T-helper 17 cell (primary cell): ENCODE data around the gene AHSA1. TPM values are rescaled to one million over a fixed set of nuclear protein-coding genes. Genes with fewer than 3 reads are reported as not detected.

Source experiments
- ATAC-seq: fragments of 150-1000 bp; cut with Tn5 transposase; 2 replicates; pipeline ENCODE4 v1.10.0; 2021; ENCODE audit warnings: mild to moderate bottlenecking, moderate library complexity
- DNase-seq, 3 donors: peaks; one replicate each; pipeline versions ENCODE4 v3.0.0 to v3.0.0-alpha.2; 2020 to 2021
- H3K9me3 ChIP-seq: one replicate; pipeline ENCODE4 v1.7.0; 2013; ENCODE audit warnings: low read length, mild to moderate bottlenecking; ENCODE audit not compliant: control insufficient read depth, poor library complexity, severe bottlenecking
- H3K27ac Mint-ChIP-seq: one replicate; pipeline ENCODE4 v1.8.0; 2022; ENCODE audit warnings: mild to moderate bottlenecking, moderate library complexity, mixed read lengths
- H3K27me3 Mint-ChIP-seq: one replicate; pipeline ENCODE4 v1.8.0; 2022; ENCODE audit warnings: mixed read lengths
- H3K36me3 Mint-ChIP-seq: one replicate; pipeline ENCODE4 v1.8.0; 2022; ENCODE audit warnings: low read depth, mixed read lengths
- H3K4me1 Mint-ChIP-seq: one replicate; pipeline ENCODE4 v1.8.0; 2022; ENCODE audit warnings: mild to moderate bottlenecking, mixed read lengths
- H3K4me3 Mint-ChIP-seq: one replicate; pipeline ENCODE4 v1.8.0; 2022; ENCODE audit warnings: mild to moderate bottlenecking, moderate library complexity, mixed read lengths
- total RNA-seq, 4 donors: library from RNA in 2 of 4; stranded (reverse) in 2 of 4; gene quantifications; one replicate each; pipeline ENCODE4 v1.2.3 and lab custom pipeline; 2022 to 2026

Gene AHSA1
- total RNA-seq, 2 donors from 2014 or later: 58.8 to 71.0 TPM

- ATAC-seq (no peak), DNase-seq (no peak)
- H3K4me1 Mint-ChIP-seq: peaks cover 7% of the 10 kb centered on the region
- H3K36me3 Mint-ChIP-seq: no peaks in the 10 kb centered on the region
- no peak overlapping the region for H3K27ac Mint-ChIP-seq
- peaks cover 16% of the 10 kb centered on the region for H3K27me3 Mint-ChIP-seq
- no peaks in the 10 kb centered on the region for H3K9me3 ChIP-seq
- no peak overlapping the region for H3K4me3 Mint-ChIP-seq
Measured at GRCh38 chr14:77503138-77503537, 45.2 kb downstream of the AHSA1 start.

GRCh38 chr14:77505031-77505430 lies 47.1 kb downstream of the AHSA1 start:
- no peaks in the 10 kb centered on the region for H3K4me1 Mint-ChIP-seq
- no peak for ATAC-seq
- DNase-seq: no peak
- H3K27me3 Mint-ChIP-seq: peaks cover 6% of the 10 kb centered on the region
- H3K36me3 Mint-ChIP-seq: no peaks in the 10 kb centered on the region
- no peak overlapping the region for H3K4me3 Mint-ChIP-seq
- no peaks in the 10 kb centered on the region for H3K9me3 ChIP-seq
- H3K27ac Mint-ChIP-seq: no peak overlapping the region

DNA sequence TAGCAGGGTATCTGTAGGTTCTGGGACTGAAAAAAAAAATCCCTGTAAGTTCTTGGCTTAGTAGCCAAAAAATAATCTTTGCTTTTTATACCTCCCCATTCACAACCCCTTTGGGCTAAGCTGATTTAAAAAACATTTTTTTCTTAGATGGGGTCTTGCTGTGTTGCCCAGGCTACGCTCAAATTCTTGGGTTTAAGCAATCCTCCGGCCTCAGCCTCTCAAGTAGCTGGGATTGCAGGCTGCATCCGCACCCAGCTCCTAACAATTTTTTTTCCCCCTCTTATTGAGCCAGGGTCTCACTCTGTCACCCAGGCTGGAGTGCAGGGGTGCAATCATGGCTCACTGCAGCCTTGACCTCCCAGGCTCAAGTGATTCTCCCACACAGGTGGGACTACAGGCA lies 49.9 kb downstream of the AHSA1 start:
- Mint-ChIP-seq H3K36me3 (peaks cover 8% of the 10 kb centered on the region), H3K4me1 (no peaks in the 10 kb centered on the region), H3K4me3 (no peak overlapping the region), H3K27ac (no peak overlapping the region), H3K27me3 (no peaks in the 10 kb centered on the region)
- H3K9me3 ChIP-seq: no peaks in the 10 kb centered on the region
- ATAC-seq: no peak
- DNase-seq: no peak

- H3K4me3 Mint-ChIP-seq: no peak overlapping the region
- H3K4me1 Mint-ChIP-seq: no peaks in the 10 kb centered on the region
- no peaks in the 10 kb centered on the region for H3K9me3 ChIP-seq
- no peak for ATAC-seq
- no peaks in the 10 kb centered on the region for H3K27me3 Mint-ChIP-seq
- H3K27ac Mint-ChIP-seq: no peak overlapping the region
- H3K36me3 Mint-ChIP-seq: peaks cover 8% of the 10 kb centered on the region
- no peak for DNase-seq
Measured at GRCh38 chr14:77508249-77508648, 50.4 kb downstream of the AHSA1 start.

GRCh38 chr14:77508876-77509275 lies 51.0 kb downstream of the AHSA1 start:
- DNase-seq (no peak), ATAC-seq (no peak)
- Mint-ChIP-seq H3K4me1 (no peaks in the 10 kb centered on the region), H3K4me3 (no peak overlapping the region), H3K36me3 (peaks cover 8% of the 10 kb centered on the region), H3K27ac (no peak overlapping the region), H3K27me3 (no peaks in the 10 kb centered on the region)
- no peaks in the 10 kb centered on the region for H3K9me3 ChIP-seq

- Mint-ChIP-seq H3K27ac (no peak overlapping the region), H3K4me1 (no peaks in the 10 kb centered on the region), H3K27me3 (no peaks in the 10 kb centered on the region), H3K4me3 (no peak overlapping the region), H3K36me3 (peaks cover 8% of the 10 kb centered on the region)
- ATAC-seq: no peak
- DNase-seq: no peak
- no peaks in the 10 kb centered on the region for H3K9me3 ChIP-seq
Measured at GRCh38 chr14:77509366-77509765, 51.5 kb downstream of the AHSA1 start.

DNA sequence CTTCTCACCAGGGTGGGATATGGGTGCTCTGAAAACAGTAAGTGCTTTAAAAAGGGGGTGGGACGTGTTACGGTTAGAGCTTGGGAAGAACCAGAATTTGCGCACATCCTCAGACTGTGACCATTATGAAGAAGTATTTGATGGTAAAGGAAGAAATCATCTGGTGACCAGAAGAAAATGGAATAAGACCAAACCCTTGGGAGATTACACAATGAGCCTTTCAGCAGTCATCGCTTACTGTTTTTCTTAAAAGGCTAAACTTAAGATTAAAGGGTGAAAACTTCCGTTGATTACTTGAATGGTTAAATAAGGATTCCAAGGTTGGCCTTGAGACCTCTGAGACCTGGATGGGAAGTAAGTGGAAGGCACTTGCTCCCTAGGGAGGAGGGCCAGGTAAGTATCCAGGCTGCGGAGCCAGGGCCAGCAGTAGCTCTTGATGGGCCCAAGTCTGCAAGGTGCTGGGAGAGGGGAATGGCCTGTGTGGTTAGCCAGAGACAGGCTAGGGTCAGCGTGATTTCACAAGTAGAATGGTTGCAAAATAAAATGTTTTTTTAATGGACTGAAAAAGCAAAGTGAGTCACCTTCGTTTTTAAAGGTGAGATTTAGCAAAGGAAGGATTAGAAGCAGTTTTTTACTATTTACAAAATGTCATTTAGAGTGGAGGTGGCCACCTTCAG lies 53.7 kb downstream of the AHSA1 start:
- H3K36me3 Mint-ChIP-seq: peaks cover 8% of the 10 kb centered on the region
- ATAC-seq: no peak
- no peak for DNase-seq
- H3K4me1 Mint-ChIP-seq: no peaks in the 10 kb centered on the region
- no peaks in the 10 kb centered on the region for H3K9me3 ChIP-seq
- no peak overlapping the region for H3K27ac Mint-ChIP-seq
- no peaks in the 10 kb centered on the region for H3K27me3 Mint-ChIP-seq
- H3K4me3 Mint-ChIP-seq: no peak overlapping the region

GRCh38 chr14:77516126-77516525 lies 58.2 kb downstream of the AHSA1 start:
- H3K4me1 Mint-ChIP-seq: peaks cover 6% of the 10 kb centered on the region
- ATAC-seq: no peak
- no peaks in the 10 kb centered on the region for H3K27me3 Mint-ChIP-seq

More at GRCh38 chr14:77516126-77516525, 58.2 kb downstream of the AHSA1 start:
- H3K4me3 Mint-ChIP-seq: no peak overlapping the region
- peaks cover 17% of the 10 kb centered on the region for H3K36me3 Mint-ChIP-seq
- DNase-seq: no peak
- no peaks in the 10 kb centered on the region for H3K9me3 ChIP-seq
- H3K27ac Mint-ChIP-seq: no peak overlapping the region

Other genes starting within 250 kb of the AHSA1 start
- not detected for gene NGB, start 186.9 kb upstream of the AHSA1 start, total RNA-seq
- 10 to 100 TPM in 1 of 2 donors, 1 to 10 TPM in 1; 8.8 to 11.4 TPM for gene POMT2, start 137.2 kb upstream of the AHSA1 start, total RNA-seq
- gene GSTZ1, start 137.1 kb upstream of the AHSA1 start, total RNA-seq: 1 to 10 TPM; 5.5 to 7.5 TPM
- 10 to 100 TPM; 13.2 to 16.0 TPM for gene TMED8, start 81.0 kb upstream of the AHSA1 start, total RNA-seq
- under 1 TPM; 0.26 to 0.32 TPM for gene SAMD15, start 80.7 kb upstream of the AHSA1 start, total RNA-seq
- under 1 TPM in 1 of 2 donors, not detected in 1; 0.22 TPM for gene NOXRED1, start 34.6 kb upstream of the AHSA1 start, total RNA-seq
- gene VIPAS39, start 492 bp upstream of the AHSA1 start, total RNA-seq: 10 to 100 TPM; 13.8 to 15.0 TPM
- gene ISM2, start 40.7 kb downstream of the AHSA1 start, total RNA-seq: not detected
- gene SPTLC2, start 158.5 kb downstream of the AHSA1 start, total RNA-seq: 10 to 100 TPM; 22.0 to 22.3 TPM
- 10 to 100 TPM in 1 of 2 donors, 1 to 10 TPM in 1; 8.8 to 10.6 TPM for gene ALKBH1, start 249.9 kb downstream of the AHSA1 start, total RNA-seq